Mesothelial cell of epicardium (in vitro differentiated cells): Measurements from ENCODE around the gene TBCD. TPM values are rescaled to one million over a fixed set of nuclear protein-coding genes. Genes with fewer than 3 reads are reported as not detected.

ENCODE experiments used
- DNase-seq, 2 experiments: peaks; one replicate each; pipeline ENCODE4 v3.0.0; 2021; ENCODE audit warnings: low spot score in 2 of 2; ENCODE audit not compliant: unreplicated experiment in 2 of 2
- H3K27ac Mint-ChIP-seq: 2 replicates; pipeline ENCODE4 v1.8.0; 2021; ENCODE audit warnings: mixed read lengths
- H3K27me3 Mint-ChIP-seq: 2 replicates; pipeline ENCODE4 v1.8.0; 2021; ENCODE audit warnings: low read depth, mixed read lengths
- H3K36me3 Mint-ChIP-seq: 2 replicates; pipeline ENCODE4 v1.8.0; 2021; ENCODE audit warnings: mixed read lengths
- H3K4me1 Mint-ChIP-seq: 2 replicates; pipeline ENCODE4 v1.8.0; 2021; ENCODE audit warnings: mixed read lengths
- H3K4me3 Mint-ChIP-seq: 2 replicates; pipeline ENCODE4 v1.8.0; 2021; ENCODE audit warnings: mild to moderate bottlenecking, moderate library complexity, mixed read lengths
- H3K9me3 Mint-ChIP-seq: 2 replicates; pipeline ENCODE4 v1.8.0; 2021; ENCODE audit warnings: mixed read lengths
- total RNA-seq: library from RNA; stranded (reverse); gene quantifications from 3 replicates; pipeline ENCODE4 v1.2.1, GENCODE V29; 2021
- TF ChIP-seq, protein P1 (sequence below): fragments of 200-600 bp; sonication (generic); IDR thresholded peaks from one replicate; pipeline ENCODE4 v1.5.0; 2021; ENCODE audit warnings: antibody characterized with exemption; ENCODE audit not compliant: unreplicated experiment

Gene TBCD
- total RNA-seq, 1 donor from 2014 or later: 117 TPM

DNA sequence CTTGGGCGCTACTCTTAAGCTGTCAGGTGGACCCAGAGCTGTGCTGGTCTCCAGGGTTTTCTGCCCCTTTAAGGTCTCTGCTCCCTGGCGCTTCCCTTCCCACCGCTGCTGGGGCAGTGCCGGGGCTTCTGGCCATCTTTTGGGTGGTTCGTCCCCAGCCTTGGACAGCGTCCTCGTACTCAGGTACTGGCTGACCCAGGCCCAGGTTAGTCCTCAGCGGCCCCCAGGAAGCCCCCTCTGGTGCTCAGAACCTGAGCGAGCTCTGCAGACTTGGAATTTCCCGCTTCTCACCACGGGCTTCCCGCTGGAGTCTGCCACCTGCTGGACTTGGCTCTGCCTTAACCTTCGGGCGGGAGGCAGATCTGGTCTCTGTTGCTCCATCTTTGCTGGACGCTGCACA, 182.0 kb downstream of the TBCD start:
- TF ChIP-seq, protein P1, sequence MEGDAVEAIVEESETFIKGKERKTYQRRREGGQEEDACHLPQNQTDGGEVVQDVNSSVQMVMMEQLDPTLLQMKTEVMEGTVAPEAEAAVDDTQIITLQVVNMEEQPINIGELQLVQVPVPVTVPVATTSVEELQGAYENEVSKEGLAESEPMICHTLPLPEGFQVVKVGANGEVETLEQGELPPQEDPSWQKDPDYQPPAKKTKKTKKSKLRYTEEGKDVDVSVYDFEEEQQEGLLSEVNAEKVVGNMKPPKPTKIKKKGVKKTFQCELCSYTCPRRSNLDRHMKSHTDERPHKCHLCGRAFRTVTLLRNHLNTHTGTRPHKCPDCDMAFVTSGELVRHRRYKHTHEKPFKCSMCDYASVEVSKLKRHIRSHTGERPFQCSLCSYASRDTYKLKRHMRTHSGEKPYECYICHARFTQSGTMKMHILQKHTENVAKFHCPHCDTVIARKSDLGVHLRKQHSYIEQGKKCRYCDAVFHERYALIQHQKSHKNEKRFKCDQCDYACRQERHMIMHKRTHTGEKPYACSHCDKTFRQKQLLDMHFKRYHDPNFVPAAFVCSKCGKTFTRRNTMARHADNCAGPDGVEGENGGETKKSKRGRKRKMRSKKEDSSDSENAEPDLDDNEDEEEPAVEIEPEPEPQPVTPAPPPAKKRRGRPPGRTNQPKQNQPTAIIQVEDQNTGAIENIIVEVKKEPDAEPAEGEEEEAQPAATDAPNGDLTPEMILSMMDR: no peak
- no peaks in the 10 kb centered on the region for H3K27me3 Mint-ChIP-seq
- no peaks in the 10 kb centered on the region for H3K9me3 Mint-ChIP-seq

DNA sequence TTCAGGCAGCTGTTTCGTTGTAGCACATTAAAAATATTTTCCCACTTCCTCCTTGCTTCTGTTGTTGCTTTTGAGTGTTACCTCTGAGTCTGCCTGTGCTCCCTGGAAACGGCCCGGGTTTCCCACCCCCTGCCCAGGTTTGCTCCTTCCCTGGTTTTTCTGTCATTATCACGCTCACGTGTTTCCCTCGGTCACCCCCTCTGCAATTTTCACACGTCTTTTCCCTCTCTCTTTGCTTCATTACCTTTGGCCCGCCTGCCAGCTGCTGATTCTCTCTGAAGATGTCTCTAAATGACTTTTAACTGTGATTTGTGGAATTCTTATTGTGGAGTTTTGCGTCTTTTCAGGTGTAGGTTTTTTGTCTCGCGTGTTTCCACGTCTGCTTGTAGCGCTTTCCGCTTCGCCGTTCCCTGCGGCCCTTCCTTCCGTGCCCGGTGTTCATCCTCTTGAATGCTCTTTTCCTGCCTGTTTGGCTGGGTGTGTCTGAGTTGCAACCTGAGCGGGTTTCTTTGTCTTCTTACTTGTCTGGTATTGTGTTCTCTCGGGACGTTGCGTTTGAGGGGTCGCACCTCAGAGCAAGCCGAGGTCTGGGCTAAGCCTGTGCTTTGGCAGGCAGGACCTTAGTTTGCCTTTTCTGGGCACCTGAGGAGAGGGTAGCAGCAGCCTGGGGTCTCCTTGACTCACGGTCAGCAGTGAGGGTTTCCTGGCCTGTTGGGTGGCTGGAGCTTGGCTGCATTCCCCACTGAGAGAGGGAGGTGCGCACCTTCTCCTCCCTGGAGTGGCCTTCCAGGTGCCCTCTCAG, 184.3 kb downstream of the TBCD start:
- Mint-ChIP-seq H3K9me3 (no peaks in the 10 kb centered on the region), H3K27me3 (no peaks in the 10 kb centered on the region), H3K4me1 (no peaks in the 10 kb centered on the region), H3K36me3 (peaks cover 20% of the 10 kb centered on the region), H3K4me3 (no peak overlapping the region), H3K27ac (no peak overlapping the region)
- TF ChIP-seq, protein P1: no peak
- no peak for DNase-seq

More for the DNA sequence above, 182.0 kb downstream of the TBCD start:
- peaks cover 33% of the 10 kb centered on the region for H3K36me3 Mint-ChIP-seq
- H3K27ac Mint-ChIP-seq: no peak overlapping the region
- no peak for DNase-seq
- H3K4me1 Mint-ChIP-seq: no peaks in the 10 kb centered on the region
- no peak overlapping the region for H3K4me3 Mint-ChIP-seq

DNA sequence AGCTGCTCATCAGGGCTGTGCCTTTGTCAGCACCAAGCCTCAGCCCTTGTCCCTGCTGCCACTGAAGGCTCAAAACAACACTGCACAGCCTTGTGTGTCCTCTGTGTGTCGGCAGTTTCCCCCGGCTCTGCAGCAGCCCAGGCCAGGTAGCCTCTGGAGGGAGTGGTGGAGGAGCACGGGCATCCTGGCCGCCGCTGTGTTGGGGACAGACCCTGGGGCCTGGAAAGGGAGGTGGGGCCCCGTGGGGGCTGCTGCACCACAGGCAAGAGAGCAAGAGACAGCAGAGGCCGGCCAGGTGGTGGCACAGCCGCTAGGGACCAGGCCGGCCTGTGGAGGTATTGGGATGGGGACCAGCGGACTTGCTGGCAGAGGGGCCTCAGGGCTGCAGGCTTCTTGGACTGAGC, 184.9 kb downstream of the TBCD start:
- H3K4me1 Mint-ChIP-seq: no peaks in the 10 kb centered on the region
- H3K4me3 Mint-ChIP-seq: no peak overlapping the region
- H3K27ac Mint-ChIP-seq: no peak overlapping the region
- DNase-seq: no peak
- TF ChIP-seq, protein P1: no peak
- peaks cover 21% of the 10 kb centered on the region for H3K36me3 Mint-ChIP-seq
- no peaks in the 10 kb centered on the region for H3K9me3 Mint-ChIP-seq
- H3K27me3 Mint-ChIP-seq: no peaks in the 10 kb centered on the region

DNA sequence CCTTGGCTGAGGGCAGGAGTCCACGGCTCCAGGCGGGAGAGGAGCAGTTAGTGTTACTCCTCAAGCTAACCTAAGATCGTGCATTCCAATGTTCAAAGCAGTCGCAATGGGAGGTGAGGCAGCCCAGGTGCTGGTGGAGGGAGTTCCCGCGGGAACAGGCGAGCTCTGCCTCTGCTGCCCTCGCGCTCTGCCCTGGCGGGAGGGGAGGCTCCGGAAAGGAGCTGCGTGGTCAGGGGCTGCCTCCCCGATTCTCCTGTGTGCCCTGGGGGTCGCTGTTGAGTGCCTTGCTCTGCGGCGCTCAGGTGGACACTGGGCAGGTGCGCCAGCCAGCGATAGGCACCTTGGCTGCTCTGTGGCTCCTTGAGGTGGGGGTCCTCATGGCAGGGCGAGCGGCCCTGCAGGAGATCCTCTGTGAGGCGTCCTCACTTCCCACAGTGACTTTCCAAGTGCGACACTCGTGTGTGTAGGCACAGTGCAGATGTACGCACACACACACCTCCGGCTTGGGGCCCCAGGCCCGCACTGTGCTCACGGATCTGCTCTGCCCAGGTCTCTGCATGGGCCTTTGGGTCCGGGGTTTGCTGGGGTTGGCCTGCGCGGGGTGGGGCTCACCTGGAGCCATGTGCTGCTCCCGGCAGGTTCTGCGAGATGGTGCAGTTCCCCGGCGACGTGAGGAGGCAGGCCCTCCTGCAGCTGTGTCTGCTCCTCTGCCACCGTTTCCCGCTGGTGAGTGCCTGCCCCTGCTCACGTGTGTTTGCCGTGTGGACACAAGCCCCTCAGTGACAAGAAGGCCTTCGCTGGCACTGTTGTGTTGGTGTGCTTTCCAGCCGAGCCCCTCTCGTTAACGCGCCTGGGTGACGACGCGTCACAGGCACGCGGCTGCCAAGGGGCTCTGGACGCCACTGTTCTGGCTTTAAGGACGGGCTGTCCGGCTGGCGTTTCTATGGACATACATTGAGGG, 185.8 kb downstream of the TBCD start:
- Mint-ChIP-seq H3K4me3 (no peak overlapping the region), H3K27ac (no peak overlapping the region), H3K36me3 (peaks cover 25% of the 10 kb centered on the region), H3K9me3 (no peaks in the 10 kb centered on the region), H3K27me3 (no peaks in the 10 kb centered on the region), H3K4me1 (no peaks in the 10 kb centered on the region)
- TF ChIP-seq, protein P1: no peak
- no peak for DNase-seq

DNA sequence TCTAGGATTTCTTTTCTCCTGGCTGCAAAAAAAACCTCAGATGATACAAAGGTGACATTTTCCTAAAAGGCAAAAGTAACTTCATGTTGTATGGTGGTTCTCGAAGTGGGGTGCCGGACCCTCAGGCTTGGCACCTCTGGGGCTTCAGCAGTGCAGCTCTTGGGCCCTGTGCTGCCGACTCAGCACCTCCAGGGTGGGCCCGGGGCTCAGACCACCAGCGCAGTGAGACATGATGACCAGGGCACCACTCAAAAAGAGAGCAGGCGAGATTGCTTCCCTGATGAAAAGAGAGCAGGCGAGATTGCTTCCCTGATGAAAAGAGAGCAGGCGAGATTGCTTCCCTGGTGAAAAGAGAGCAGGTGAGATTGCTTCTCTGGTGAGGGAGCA, 186.6 kb downstream of the TBCD start:
- H3K4me3 Mint-ChIP-seq: no peak overlapping the region
- H3K27me3 Mint-ChIP-seq: no peaks in the 10 kb centered on the region
- no peak for DNase-seq
- no peaks in the 10 kb centered on the region for H3K4me1 Mint-ChIP-seq
- peaks cover 31% of the 10 kb centered on the region for H3K36me3 Mint-ChIP-seq
- TF ChIP-seq, protein P1: no peak
- no peak overlapping the region for H3K27ac Mint-ChIP-seq
- H3K9me3 Mint-ChIP-seq: no peaks in the 10 kb centered on the region
